Activated T-cell treated with anti-CD3 and anti-CD28 coated beads, Interleukin-2, amount 50 U/mL, for 48 hours (primary cell): ENCODE results near the gene EML6.
"Not testable (repeated sequence)": the region's sequence is repeated elsewhere in the genome, so short reads cannot be mapped to it uniquely, and the experiment has no call there.

Experiments used
- DNase-seq, 2 experiments: peaks; one replicate each; pipeline ENCODE4 v3.0.0-alpha.2; 2020

EML6 gene

GRCh38 chr2:54855434-54855833, 132.0 kb downstream of the EML6 start:
- no peak for DNase-seq

GRCh38 chr2:54858021-54858681, 134.7 kb downstream of the EML6 start:
- DNase-seq, result no peak

- DNase-seq, result no peak
These were observed 136.0 kb downstream of the EML6 start for GRCh38 chr2:54859416-54859815.

- DNase-seq, result no peak
These were observed 136.7 kb downstream of the EML6 start for GRCh38 chr2:54859997-54860701.

- no peak for DNase-seq
These were observed 138.8 kb downstream of the EML6 start for GRCh38 chr2:54862229-54862628.

- DNase-seq, result no peak
These were observed 139.3 kb downstream of the EML6 start for GRCh38 chr2:54862742-54863141.

GRCh38 chr2:54863660-54864059, 140.2 kb downstream of the EML6 start:
- DNase-seq, result no peak

- DNase-seq, result no peak
These were observed 140.6 kb downstream of the EML6 start for GRCh38 chr2:54864096-54864495.

- DNase-seq, result no peak
These were observed 141.3 kb downstream of the EML6 start for GRCh38 chr2:54864727-54865126.

- DNase-seq, result no peak
These were observed 142.7 kb downstream of the EML6 start for GRCh38 chr2:54866179-54866578.

GRCh38 chr2:54866868-54867267, 143.4 kb downstream of the EML6 start:
- DNase-seq, result no peak

GRCh38 chr2:54867457-54867856, 144.0 kb downstream of the EML6 start:
- DNase-seq, result no peak

GRCh38 chr2:54871457-54872107, 148.1 kb downstream of the EML6 start:
- DNase-seq, result no peak

- DNase-seq, result no peak
These were observed 149.3 kb downstream of the EML6 start for GRCh38 chr2:54872780-54873179.

GRCh38 chr2:54873236-54873635, 149.8 kb downstream of the EML6 start:
- not testable (repeated sequence) for DNase-seq

- no peak for DNase-seq
These were observed 153.3 kb downstream of the EML6 start for GRCh38 chr2:54876764-54877163.

- DNase-seq, result no peak
These were observed 154.7 kb downstream of the EML6 start for GRCh38 chr2:54878182-54878581.

- DNase-seq, result no peak
These were observed 155.6 kb downstream of the EML6 start for GRCh38 chr2:54879032-54879431.

GRCh38 chr2:54879598-54880332, 156.3 kb downstream of the EML6 start:
- no peak for DNase-seq

- no peak for DNase-seq
These were observed 157.0 kb downstream of the EML6 start for GRCh38 chr2:54880428-54880827.

GRCh38 chr2:54881759-54882158, 158.3 kb downstream of the EML6 start:
- DNase-seq, result no peak

GRCh38 chr2:54885891-54886290, 162.4 kb downstream of the EML6 start:
- no peak for DNase-seq

GRCh38 chr2:54887850-54888545, 164.5 kb downstream of the EML6 start:
- DNase-seq, result no peak
